ENCODE measurements around the gene FYB2. TPM values are rescaled to one million over a fixed set of nuclear protein-coding genes. Genes with fewer than 3 reads are reported as not detected.

FYB2 gene
- total RNA-seq, 4 donors from 2014 or later: under 0.01 TPM; not detected in 3

DNA sequence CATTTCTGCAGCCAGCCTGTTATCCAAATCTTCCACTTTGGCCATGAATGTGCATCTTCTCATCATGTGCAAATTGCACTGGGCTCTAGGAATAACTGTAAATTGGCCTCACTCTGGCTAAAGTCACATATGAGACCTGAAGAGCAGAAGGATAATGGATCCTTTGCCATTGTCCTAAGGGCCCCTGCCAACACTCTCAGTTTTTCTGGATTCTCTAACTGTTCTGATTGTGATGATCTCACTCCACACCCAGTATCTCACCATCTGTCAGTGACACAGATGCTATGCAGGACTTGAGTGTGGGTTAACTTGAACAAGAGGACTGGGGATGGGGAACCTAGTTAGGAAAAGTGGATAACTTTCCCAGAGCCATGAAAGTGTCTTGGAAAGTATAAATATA is 8.5 kb upstream of the FYB2 start:
- Histone ChIP-seq H3K27ac (no peak overlapping the region), H3K27me3 (peaks cover 0 to 16% (median 0%) of the 10 kb centered on the region in 4 donors), H3K4me3 (no peak overlapping the region), H3K9me3 (no peaks in the 10 kb centered on the region), H3K36me3 (no peaks in the 10 kb centered on the region), H3K4me1 (peaks cover 0 to 9% (median 0%) of the 10 kb centered on the region in 3 donors)
- TF ChIP-seq POLR2A (IDR thresholded peaks at IDR 0.05): no peak
- TF ChIP-seq, protein P1, sequence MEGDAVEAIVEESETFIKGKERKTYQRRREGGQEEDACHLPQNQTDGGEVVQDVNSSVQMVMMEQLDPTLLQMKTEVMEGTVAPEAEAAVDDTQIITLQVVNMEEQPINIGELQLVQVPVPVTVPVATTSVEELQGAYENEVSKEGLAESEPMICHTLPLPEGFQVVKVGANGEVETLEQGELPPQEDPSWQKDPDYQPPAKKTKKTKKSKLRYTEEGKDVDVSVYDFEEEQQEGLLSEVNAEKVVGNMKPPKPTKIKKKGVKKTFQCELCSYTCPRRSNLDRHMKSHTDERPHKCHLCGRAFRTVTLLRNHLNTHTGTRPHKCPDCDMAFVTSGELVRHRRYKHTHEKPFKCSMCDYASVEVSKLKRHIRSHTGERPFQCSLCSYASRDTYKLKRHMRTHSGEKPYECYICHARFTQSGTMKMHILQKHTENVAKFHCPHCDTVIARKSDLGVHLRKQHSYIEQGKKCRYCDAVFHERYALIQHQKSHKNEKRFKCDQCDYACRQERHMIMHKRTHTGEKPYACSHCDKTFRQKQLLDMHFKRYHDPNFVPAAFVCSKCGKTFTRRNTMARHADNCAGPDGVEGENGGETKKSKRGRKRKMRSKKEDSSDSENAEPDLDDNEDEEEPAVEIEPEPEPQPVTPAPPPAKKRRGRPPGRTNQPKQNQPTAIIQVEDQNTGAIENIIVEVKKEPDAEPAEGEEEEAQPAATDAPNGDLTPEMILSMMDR (IDR thresholded peaks at IDR 0.05): no peak
- intact Hi-C loops (cut with DNase I): no loop called here
- DNase-seq: no peak

DNA sequence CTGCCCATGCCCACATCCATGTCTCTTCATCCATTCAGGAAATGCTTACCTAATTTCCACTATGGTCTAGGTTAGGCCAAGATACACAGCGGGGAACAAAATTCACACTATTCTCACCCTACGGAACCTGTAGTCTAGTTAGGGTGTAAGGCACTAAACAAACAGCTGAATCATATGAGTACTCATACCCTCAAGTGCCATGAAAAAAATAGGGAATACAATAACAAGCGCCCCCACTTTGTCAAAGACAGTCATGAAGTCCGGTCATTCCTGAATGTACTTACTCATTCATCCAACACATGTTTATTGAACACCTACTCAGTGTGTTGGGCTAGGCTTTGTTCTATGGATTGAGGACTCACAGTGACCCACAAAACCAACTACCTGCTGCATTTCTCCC is 6.2 kb upstream of the FYB2 start:
- DNase-seq: no peak
- Histone ChIP-seq H3K36me3 (no peaks in the 10 kb centered on the region), H3K4me3 (no peak overlapping the region), H3K4me1 (peaks cover 6 to 11% (median 7%) of the 10 kb centered on the region in 3 donors), H3K27ac (no peak overlapping the region), H3K9me3 (no peaks in the 10 kb centered on the region), H3K27me3 (peaks cover 0 to 6% (median 0%) of the 10 kb centered on the region in 4 donors)
- intact Hi-C loops (cut with DNase I): no loop called here
- TF ChIP-seq, protein P1 (IDR thresholded peaks at IDR 0.05): no peak
- no peak for TF ChIP-seq POLR2A (IDR thresholded peaks at IDR 0.05)
- WGBS, 2 donors: 70 to 71% methylated on average over 4 of the region's 4 CpGs

DNA sequence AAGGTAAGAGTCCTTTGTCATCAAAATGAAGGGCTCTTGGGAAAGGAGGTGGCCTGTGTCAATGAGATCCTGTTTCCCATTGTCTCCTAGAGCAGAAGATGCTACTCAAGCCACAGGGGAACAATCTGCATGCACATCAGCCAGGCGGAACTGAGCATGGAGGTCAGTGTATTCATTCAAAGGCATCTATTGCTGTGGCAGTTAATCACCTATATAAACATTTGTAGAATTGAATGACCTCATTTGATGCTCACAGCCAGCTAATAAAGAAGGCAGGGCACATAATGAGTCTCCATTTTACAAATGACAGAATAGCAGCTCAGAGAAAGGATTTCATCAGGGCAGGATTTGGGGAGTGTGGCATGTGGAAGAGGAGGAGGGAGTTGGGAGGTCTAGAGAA is 5.7 kb upstream of the FYB2 start:
- Histone ChIP-seq H3K27ac (no peak overlapping the region), H3K9me3 (no peaks in the 10 kb centered on the region), H3K27me3 (peaks cover 0 to 6% (median 0%) of the 10 kb centered on the region in 4 donors), H3K36me3 (no peaks in the 10 kb centered on the region), H3K4me3 (no peak overlapping the region), H3K4me1 (peaks cover 7 to 16% (median 9%) of the 10 kb centered on the region in 3 donors)
- TF ChIP-seq, protein P1 (IDR thresholded peaks at IDR 0.05): no peak
- TF ChIP-seq POLR2A (IDR thresholded peaks at IDR 0.05): no peak
- intact Hi-C loops (cut with DNase I): no loop called here
- DNase-seq: no peak
- WGBS, 2 donors: 88 to 100% methylated on average over 1 of the region's 1 CpG

DNA sequence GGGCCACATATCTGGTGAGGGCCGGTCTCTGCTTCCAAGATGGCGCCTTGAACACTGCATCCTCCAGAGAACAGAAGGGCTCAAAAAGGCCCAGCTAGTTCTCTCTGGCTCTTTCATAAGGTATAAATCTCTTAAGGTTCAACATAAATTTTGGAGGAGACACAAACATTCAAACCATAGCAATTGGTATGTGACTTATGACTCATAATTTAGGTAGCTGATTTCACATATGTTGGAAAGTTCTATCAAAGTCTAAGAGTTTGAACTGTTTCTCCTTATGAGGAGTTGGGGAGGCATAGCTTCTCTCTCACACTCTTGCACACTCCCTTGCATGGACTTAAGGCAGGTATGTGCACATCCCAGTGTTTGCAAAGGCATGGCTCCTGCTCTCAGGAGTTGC is 5.1 kb upstream of the FYB2 start:
- no peaks in the 10 kb centered on the region for H3K36me3 ChIP-seq
- H3K9me3 ChIP-seq: no peaks in the 10 kb centered on the region
- H3K27me3 ChIP-seq: peaks cover 0 to 6% (median 0%) of the 10 kb centered on the region in 4 donors
- WGBS, 2 donors: 90% methylated on average over 2 of the region's 2 CpGs; no CpG with 5 or more reads in 1 of the 2 donors
- no peak overlapping the region for H3K27ac ChIP-seq
- H3K4me3 ChIP-seq: no peak overlapping the region
- intact Hi-C loops (cut with DNase I): no loop called here
- peaks cover 9 to 23% (median 15%) of the 10 kb centered on the region in 3 donors for H3K4me1 ChIP-seq
- no peak for DNase-seq
- TF ChIP-seq, protein P1 (IDR thresholded peaks at IDR 0.05): no peak
- TF ChIP-seq POLR2A (IDR thresholded peaks at IDR 0.05): no peak

DNA sequence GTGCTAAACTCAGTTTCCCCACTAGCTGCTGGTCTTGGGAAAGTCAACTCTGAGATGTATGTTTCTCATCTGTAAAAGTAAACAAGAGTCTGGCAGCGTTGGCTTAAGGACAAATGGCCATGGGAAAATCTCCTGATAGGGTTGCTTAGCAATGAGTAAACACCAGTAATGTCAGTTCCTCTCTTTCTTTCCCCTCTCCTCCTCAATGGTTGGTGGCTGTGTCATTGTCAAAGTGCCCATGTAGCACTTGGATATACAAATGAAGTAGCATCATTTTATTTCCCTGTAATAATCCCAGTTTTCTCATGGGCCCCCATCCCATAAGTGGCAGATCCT is 2.2 kb upstream of the FYB2 start:
- H3K4me1 ChIP-seq: peaks cover 16 to 48% (median 18%) of the 10 kb centered on the region in 3 donors
- TF ChIP-seq, protein P1 (IDR thresholded peaks at IDR 0.05): no peak
- TF ChIP-seq POLR2A (IDR thresholded peaks at IDR 0.05): no peak
- H3K36me3 ChIP-seq: no peaks in the 10 kb centered on the region
- WGBS, 2 donors: 0% methylated on average over 1 of the region's 1 CpG
- H3K27me3 ChIP-seq: no peaks in the 10 kb centered on the region
- DNase-seq: no peak
- intact Hi-C loops (cut with DNase I): no loop called here
- no peak overlapping the region for H3K27ac ChIP-seq
- H3K4me3 ChIP-seq: no peak overlapping the region
- H3K9me3 ChIP-seq: no peaks in the 10 kb centered on the region

All from esophagus squamous epithelium (tissue), 5 donors.